GM12874 (cell line): ENCODE data around the gene NUP153.

Experiments
- TF ChIP-seq, protein P1 (sequence below): IDR thresholded peaks from 2 replicates; pipeline ENCODE4 v1.5.1; 2011; ENCODE audit warnings: low read depth, mild to moderate bottlenecking, control low read depth, low read length, moderate library complexity; ENCODE audit not compliant: insufficient read depth

The NUP153 gene

DNA sequence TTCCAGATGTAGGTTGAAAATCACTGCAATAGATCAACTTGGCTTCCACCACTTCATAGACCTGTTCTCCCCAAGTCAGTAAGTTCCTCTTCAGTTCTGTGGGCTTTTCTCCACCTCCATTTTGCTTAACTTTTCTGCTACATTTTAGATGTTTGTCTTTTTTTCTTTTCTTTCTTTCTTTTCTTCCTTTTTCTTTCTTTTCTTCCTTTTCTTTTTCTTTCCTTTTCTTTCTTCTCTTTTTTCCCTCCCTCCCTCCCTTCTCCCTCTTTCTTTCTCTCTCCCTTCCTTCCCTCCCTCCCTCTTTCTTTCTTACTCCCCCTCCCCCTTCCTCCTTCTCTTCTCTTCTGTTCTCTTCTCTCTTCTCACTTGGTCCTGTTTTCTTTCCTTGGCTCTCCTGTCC, 113.5 kb downstream of the NUP153 start:
- TF ChIP-seq, protein P1, sequence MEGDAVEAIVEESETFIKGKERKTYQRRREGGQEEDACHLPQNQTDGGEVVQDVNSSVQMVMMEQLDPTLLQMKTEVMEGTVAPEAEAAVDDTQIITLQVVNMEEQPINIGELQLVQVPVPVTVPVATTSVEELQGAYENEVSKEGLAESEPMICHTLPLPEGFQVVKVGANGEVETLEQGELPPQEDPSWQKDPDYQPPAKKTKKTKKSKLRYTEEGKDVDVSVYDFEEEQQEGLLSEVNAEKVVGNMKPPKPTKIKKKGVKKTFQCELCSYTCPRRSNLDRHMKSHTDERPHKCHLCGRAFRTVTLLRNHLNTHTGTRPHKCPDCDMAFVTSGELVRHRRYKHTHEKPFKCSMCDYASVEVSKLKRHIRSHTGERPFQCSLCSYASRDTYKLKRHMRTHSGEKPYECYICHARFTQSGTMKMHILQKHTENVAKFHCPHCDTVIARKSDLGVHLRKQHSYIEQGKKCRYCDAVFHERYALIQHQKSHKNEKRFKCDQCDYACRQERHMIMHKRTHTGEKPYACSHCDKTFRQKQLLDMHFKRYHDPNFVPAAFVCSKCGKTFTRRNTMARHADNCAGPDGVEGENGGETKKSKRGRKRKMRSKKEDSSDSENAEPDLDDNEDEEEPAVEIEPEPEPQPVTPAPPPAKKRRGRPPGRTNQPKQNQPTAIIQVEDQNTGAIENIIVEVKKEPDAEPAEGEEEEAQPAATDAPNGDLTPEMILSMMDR, result no peak

DNA sequence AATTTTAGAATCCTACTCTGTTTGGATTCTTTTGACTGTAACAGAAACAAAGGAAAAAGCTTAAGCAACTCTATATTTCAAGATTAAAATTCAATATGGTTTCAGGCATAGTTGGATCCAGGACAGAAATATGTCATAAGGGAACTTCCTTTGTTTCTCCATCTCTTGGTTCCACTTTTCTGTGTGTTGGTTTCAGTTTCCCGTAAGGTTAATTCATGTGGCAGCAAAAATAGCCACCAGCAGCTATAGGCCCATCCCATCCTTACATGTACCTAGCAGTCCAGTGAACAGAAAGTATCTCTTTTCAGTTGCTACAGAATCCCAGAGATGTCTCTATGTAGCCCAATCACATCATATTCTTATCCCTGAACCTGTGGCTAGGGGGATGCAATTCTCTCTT, 115.4 kb downstream of the NUP153 start:
- TF ChIP-seq, protein P1, result no peak

DNA sequence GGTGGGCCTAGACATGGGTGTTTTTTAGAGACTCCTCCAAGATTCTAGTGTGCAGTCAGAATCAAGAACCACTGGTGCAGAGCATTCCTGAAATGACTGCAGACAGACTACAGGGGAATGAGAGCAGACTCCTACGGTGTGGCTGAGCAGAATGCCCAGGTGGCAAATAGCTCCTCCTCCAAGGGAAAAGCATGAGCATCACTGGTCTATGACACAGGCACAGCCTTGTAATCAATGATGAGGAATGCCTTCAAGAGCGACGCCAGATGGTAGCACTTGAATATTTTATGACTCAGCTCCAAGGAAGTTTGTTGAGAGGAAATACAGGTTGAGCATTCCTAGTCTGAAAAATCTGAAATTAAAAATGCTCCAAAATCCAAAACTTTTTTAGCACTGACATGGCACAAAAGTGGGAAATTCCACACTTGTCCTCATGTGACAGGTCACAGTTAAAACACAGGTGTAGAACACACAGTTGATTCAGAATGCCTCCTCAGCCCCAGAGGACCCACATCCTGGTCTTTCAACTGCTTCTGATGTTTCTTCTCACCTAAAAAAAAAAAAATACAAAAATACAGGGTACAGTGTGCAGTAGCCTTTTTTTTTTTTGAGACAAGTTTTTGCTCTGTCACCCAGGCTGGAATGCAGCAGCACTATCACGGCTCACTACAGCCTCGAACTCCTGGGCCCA, 117.2 kb downstream of the NUP153 start:
- TF ChIP-seq, protein P1, result no peak

DNA sequence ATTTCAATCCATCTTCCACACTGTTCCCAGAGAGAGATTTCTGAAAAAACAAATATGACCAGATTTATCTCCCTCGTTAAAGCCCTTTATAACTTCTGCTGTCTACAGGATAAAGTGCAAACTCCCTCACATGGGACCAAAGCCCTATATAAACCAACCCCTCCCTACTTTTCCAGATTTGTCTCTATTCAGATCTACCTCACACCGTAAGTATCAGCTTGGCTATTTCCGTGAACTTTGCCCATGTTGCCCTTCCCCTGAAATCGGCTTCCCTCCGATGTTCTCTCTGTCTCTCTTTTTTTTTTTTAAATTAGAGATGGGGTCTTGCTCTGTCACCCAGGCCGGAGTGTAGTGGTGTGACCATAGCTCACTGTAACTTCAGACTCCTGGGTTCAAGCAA, 118.7 kb downstream of the NUP153 start:
- TF ChIP-seq, protein P1, result no peak

DNA sequence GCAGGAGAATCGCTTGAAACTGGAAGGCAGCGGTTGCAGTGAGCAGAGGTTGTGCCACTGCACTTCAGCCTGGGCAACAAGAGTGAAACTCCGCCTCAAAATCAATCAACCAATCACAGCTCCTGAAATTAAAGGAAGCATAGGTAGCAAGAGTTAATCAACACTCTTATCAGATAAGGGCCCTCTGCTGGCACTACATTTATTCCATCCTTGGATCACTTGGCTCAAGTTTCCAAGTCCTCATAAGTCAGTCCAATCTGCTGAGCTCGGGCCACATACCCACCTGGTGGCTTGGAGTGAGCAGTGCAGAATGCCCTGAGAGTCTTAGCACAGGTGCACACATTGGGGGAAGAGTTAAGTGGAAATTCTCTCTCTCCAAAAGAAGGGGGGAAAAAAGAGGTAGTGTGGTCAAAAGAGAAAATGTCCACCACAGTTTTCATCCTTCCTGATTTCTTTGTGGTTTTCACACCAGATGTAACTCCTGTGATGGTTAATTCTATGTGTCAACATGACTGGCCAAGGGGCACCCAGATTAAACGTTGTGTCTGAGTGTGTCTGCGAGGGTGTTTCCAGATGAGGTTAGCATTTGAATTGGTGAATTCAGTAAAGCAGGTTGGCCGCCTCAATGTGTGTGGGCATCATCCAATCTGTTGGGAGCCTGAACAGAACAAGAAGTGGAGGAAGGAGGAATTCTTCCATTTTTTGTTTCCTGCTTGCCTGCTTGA, 120.8 kb downstream of the NUP153 start:
- TF ChIP-seq, protein P1, result peak; percentile 17; the same call in 1 of the 2 replicates

DNA sequence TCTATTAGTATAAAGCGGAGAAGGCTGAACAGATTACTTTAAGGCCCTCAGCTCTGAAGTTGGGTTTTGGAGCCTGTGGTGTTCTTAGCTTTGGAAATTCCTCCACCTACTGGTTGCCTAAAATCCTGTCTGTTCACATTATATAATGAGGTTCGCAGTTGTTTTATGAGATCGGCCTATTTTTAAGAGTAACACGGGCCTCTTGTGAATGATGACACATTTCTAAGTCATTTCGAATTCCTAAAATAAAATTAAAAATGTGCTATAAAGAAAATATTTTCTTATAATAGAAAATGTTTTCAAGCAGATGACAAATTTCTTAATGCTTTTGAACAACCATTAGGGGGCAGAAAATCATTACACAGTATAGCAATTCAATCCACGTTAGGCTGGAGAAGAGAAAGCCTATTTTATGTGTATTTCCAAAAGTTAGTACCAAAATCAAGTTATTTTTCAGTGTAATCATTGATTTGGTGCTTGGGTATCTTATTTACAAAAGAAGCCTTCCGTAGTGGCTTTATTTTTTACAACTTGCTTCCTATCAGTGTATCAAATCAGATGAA, 122.4 kb downstream of the NUP153 start:
- TF ChIP-seq, protein P1, result peak; percentile 38

DNA sequence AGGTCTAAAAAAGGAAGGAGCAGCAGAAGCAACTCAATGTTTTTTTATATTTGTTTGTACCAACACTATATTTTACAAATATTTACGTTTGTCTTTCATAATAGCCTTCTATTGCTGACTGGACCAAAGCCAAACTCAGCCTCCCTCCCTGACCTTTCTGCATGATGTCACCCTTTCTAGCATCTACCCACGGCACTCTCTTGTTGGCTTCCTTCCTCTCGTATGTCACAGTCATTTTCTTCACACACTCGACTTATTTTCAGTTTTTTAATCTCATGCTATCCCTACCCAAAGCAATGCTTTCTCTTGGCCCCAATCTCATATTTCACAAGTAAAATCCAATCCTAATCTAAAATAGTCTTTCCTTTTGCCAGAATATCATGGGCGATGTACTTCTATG, 122.9 kb downstream of the NUP153 start:
- TF ChIP-seq, protein P1, result no peak
